Kidney epithelial cell (primary cell): ENCODE results near the gene KIF5A. TPM values are rescaled to one million over a fixed set of nuclear protein-coding genes. Genes with fewer than 3 reads are reported as not detected.

Experiments used
- DNase-seq: peaks from one replicate; pipeline ENCODE4 v3.0.0-alpha.2; 2010; ENCODE audit warnings: low read depth
- H3K27me3 ChIP-seq: 2 replicates; pipeline ENCODE4 v1.6.0; 2011; ENCODE audit warnings: low read length; ENCODE audit not compliant: control insufficient read depth, insufficient read depth
- H3K36me3 ChIP-seq: 2 replicates; pipeline ENCODE4 v1.5.1; 2011; ENCODE audit warnings: low read length; ENCODE audit not compliant: control insufficient read depth, insufficient read depth
- H3K4me3 ChIP-seq: 2 replicates; pipeline ENCODE4 v1.5.1; 2011; ENCODE audit warnings: low read depth, mild to moderate bottlenecking, control low read depth, low read length
- total RNA-seq: library from RNA; depleted of rRNA; stranded (reverse); fragments of >200 nt; gene quantifications from 2 replicates; pipeline ENCODE4 v1.2.3, GENCODE V29; 2015
- TF ChIP-seq, protein P1 (sequence below): IDR thresholded peaks from 2 replicates; pipeline ENCODE4 v1.5.1; 2011; ENCODE audit warnings: mild to moderate bottlenecking, moderate library complexity, low read length, control low read depth, inconsistent platforms; ENCODE audit not compliant: insufficient read depth, poor library complexity, severe bottlenecking

Gene KIF5A
- total RNA-seq, 1 donor from 2014 or later = 1.9 TPM

DNA sequence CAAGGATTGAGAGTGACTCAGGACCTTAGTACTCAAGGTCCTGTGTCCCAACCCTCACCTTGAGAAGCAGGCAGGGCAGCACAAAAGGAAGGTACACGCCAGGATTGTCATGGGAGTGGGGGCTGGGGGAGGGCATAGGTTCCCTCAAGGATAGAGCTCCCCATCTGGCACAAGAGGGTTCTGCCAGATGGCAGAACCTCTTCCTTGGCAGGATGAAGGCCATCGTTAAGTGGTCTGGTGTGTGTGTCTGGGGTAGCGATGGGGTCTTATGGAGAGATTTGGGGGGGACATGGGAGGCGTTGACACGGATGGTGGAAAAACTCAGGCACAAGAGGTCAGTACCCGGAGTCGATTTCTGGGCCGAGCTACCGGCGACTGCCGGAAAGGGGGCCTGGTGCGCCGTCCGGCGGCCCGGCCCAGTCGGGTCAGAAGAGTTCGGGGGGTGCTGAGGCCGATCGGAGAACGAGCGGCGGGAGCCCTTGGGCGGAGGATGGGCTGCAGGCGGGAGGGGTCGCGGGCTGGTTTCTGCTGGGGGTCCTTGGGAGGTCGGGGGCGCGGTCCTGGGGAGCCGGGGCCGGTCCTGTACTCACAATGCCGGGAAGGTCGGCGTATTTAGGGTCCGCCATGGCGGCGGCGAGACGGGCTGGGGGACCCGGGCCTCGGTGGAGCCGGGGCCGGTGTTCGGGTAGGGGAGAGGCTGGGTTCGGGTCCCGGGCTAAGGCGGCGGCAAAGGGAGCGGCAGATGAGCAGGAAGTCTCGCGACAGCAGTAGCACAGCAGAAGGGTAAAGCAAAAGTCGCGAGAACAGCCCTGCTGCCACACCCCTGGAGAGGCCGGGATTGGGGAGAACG, 3.2 kb upstream of the KIF5A start, which contains the start of gene DCTN2:
Gene DCTN2, minus strand, starts transcription at position 755 of the 850 bp plus-strand sequence. Its CDS starts 129 bp downstream, at position 626.
- TF ChIP-seq, protein P1, sequence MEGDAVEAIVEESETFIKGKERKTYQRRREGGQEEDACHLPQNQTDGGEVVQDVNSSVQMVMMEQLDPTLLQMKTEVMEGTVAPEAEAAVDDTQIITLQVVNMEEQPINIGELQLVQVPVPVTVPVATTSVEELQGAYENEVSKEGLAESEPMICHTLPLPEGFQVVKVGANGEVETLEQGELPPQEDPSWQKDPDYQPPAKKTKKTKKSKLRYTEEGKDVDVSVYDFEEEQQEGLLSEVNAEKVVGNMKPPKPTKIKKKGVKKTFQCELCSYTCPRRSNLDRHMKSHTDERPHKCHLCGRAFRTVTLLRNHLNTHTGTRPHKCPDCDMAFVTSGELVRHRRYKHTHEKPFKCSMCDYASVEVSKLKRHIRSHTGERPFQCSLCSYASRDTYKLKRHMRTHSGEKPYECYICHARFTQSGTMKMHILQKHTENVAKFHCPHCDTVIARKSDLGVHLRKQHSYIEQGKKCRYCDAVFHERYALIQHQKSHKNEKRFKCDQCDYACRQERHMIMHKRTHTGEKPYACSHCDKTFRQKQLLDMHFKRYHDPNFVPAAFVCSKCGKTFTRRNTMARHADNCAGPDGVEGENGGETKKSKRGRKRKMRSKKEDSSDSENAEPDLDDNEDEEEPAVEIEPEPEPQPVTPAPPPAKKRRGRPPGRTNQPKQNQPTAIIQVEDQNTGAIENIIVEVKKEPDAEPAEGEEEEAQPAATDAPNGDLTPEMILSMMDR = peak; percentile 30
- Histone ChIP-seq H3K4me3 (peak within 1 kb of the TSS; percentile 85), H3K36me3 (no peaks in the 10 kb centered on the region), H3K27me3 (peaks cover 8% of the 10 kb centered on the region)
- peak; percentile 85 for DNase-seq

DNA sequence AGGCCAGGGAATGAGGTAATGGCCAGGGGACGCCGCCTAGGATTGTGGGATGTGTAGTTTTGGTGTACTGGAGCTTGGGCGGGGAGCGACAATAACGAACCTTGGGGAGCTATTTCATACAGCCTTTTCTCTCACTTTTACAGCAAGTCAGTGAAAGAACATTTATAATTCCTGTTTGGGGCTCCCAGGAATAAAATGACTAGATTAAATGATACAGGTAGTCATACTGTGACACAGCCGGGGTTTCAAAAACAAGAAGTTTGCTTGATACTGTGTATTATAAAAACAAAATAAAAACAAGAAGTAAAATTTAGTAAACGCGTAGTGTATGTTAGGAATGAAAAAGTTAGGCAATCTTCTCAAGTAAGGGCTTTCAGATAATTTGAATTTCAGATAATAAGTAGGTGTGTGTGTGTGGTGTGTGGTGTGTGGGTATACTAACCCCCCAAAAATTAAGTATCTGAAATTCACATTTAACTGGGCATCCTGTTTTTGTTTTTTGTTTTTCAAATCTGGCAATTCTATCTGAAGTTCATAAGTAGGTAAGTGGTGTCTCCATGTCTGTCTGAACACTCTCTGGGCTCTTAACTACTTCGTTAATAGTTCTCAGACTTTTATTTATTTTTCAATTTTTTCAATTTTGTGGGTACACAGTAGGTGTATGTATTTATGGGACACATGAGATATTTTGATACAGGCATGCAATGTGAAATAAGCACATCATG, 2.4 kb upstream of the KIF5A start:
- no peak for DNase-seq
- TF ChIP-seq, protein P1 = no peak
- Histone ChIP-seq H3K4me3 (peak overlapping the region; percentile 85), H3K36me3 (no peaks in the 10 kb centered on the region), H3K27me3 (peaks cover 8% of the 10 kb centered on the region)

DNA sequence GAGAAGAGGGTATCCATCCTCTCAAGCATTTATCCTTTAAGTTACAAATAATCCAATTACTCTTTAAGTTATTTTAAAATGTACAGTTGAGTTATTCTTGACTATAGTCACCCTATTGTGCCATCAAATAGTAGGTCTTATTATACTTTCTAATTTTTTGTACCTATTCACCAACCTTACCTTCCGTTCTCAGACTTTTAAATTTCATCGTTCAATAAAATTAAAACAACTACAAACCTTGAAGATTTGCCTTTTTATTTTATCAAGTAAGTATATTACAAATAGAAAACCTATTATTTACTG, 1.9 kb upstream of the KIF5A start:
- H3K36me3 ChIP-seq = no peaks in the 10 kb centered on the region
- TF ChIP-seq, protein P1 = no peak
- peaks cover 8% of the 10 kb centered on the region for H3K27me3 ChIP-seq
- H3K4me3 ChIP-seq = no peak overlapping the region
- DNase-seq = no peak

DNA sequence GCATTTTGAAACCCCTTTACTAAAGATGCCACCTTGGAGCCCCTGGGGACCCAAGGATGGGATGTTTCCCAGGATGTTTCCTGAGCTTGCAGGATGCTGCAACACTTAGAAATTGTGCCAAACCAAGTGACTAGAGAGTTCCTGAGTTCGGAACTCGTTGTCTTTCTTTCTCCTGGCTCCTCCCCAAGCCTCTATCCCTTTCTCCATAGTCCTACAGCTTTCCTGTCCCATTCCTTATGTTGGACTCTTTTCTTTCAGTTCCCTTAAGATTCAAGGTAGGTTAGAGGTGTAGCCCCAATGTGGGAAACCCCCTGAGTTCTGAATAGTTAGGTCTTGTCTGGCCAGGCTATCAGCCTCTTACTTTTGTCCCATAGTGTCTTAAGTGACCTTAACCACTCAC, 1.4 kb upstream of the KIF5A start:
- Histone ChIP-seq H3K27me3 (peaks cover 8% of the 10 kb centered on the region), H3K4me3 (no peak overlapping the region), H3K36me3 (no peaks in the 10 kb centered on the region)
- no peak for DNase-seq
- TF ChIP-seq, protein P1 = no peak

DNA sequence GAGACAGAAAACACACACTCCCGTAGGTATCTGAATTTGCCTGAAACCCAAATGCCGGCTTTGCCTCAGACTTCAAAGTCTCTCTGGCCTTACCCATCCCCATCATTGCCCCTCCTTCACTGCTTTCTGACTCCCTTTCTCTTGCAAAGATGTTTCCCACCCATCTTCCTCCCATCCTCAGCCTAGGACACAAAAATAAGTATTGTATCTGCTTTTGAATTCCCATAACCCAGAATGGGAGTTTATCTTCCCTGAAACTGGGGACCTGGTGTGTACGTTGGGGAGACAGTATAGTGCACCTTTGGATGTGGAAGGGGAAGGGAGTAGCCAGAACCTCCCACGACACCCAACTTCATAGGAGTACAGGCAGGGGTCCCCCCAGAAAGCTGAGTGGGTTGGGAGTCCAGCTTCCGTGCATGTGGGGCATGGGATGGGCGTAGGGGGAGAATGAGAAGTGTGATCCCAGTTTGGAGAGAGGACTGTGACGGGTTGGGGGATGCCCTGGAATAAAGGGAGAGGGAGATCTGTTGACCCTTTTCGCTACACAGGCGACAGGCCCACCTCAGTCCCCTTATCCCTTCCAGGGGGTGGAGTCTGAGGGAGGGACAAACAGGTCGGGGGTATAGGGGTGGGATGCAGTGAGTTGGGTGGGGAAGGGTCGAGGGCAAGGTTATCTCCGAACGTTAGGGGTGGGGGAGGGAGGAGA, 488 bp upstream of the KIF5A start:
- peaks cover 8% of the 10 kb centered on the region for H3K27me3 ChIP-seq
- no peak for DNase-seq
- TF ChIP-seq, protein P1 = no peak
- H3K36me3 ChIP-seq = no peaks in the 10 kb centered on the region
- H3K4me3 ChIP-seq = peak overlapping the region; percentile 72
